GM12864 (cell line): ENCODE data around the gene ADAM10.

Experiments
- DNase-seq: peaks from one replicate; pipeline ENCODE4 v3.0.0-alpha.2; 2011; ENCODE audit warnings: low read depth
- H3K4me3 ChIP-seq: 2 replicates; pipeline ENCODE4 v1.5.1; 2011; ENCODE audit warnings: mild to moderate bottlenecking, low read depth, low read length, control low read depth
- CTCF ChIP-seq: IDR thresholded peaks from 2 replicates; pipeline ENCODE4 v1.5.1; 2011; ENCODE audit warnings: low read depth, mild to moderate bottlenecking, moderate library complexity, low read length, control low read depth, inconsistent platforms; ENCODE audit errors: missing control alignments

Gene ADAM10

DNA sequence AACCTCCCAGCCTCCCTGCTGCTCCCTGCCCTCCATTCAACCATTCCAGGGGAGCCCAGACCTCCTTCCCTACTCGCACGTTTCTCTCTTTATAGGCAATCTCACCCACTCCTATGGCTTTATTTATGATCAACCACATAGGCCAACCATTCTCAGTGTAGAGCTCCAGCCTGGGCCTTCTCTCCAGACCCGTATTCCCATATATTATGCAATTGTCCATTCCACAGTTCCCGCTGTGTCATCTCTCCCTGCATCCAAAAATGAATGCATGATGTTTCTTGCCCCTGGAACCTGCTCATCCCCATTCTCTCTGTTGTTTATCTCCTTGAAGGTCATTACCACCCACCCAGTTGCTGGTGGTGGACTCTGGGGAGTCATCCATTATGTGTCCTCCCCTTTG, 177.0 kb downstream of the ADAM10 start:
- TF ChIP-seq CTCF: no peak
- no peak for DNase-seq
- no peak overlapping the region for H3K4me3 ChIP-seq

DNA sequence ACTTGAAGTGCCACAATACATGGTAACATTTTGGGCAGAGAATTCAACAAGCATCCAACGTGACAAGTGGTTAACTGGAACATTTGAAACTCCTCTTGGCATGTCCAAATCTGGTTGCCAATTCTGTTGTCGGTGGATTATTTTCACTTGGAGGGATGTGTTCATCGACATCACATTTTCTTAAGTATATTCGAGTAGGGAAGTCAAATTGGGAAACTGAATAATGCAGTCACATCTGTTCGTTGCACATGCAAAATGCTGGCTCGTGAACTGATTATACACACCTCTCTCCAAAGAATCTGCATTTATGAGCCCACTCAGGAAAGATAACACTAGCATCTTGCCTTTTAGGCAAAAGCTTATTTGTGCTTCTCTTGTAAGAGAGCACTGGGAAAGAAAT, 178.0 kb downstream of the ADAM10 start:
- DNase-seq: no peak
- no peak for TF ChIP-seq CTCF
- no peak overlapping the region for H3K4me3 ChIP-seq

DNA sequence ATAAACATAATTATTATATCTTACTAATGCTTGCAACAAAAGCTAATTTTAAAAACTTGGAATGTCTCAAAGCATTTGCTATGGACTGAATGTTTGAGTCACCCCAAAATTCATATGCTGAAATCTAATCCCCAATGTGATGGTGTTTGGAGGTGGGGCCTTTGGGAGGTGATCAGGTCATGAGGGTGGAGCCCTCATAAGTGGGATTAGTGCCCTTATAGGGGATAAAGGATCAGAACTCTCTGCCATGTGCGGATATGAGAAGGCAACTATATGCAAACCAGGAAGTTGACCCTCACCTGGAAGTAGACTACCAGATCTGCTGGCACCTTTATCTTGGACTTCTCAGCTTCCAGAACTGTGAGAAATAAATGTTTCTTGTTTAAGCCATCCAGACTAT, 180.1 kb downstream of the ADAM10 start:
- no peak for DNase-seq
- H3K4me3 ChIP-seq: no peak overlapping the region
- no peak for TF ChIP-seq CTCF

DNA sequence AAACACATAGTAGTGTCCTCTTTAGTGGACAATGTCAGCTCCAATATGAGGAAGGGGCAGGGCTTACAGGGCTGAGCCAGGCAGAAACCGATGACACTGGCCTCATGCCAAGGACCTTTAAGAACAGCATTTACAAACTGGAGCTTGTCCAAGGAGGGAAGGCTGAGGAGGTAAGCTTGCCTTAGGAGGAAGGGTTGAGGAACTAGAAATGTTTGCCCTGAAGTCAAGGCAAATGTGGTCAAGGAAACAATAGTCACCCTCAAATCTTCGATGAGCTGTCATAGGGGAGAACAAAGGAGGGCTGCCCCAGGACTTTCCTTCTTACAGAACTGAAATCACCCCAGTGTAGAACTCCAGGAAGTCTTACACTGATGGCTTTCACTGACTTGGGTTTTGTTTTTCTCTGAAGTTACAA, 181.3 kb downstream of the ADAM10 start:
- no peak for DNase-seq
- no peak overlapping the region for H3K4me3 ChIP-seq
- no peak for TF ChIP-seq CTCF

DNA sequence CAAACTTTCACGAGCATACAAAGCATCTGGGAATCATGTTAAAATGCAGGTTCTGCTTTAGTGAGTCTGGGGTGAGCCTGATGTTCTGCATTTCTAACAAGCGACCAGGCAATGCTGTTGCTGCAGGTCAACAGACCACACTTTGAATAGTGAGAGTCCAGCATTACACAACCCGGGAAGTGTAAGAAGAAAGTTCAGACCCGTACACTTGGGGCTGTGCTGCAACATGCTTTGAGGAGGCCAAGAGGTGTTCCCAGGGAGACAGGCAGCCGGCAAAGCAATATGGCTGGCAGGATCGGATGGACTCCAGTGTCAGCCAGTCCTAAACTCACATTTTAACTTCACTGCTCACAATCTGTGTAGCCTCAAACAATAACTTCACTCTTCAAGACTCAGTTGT, 183.5 kb downstream of the ADAM10 start:
- no peak for TF ChIP-seq CTCF
- no peak for DNase-seq
- no peak overlapping the region for H3K4me3 ChIP-seq

GRCh38 chr15:58565619-58566018, 183.9 kb downstream of the ADAM10 start:
- TF ChIP-seq CTCF: no peak
- DNase-seq: no peak
- no peak overlapping the region for H3K4me3 ChIP-seq

DNA sequence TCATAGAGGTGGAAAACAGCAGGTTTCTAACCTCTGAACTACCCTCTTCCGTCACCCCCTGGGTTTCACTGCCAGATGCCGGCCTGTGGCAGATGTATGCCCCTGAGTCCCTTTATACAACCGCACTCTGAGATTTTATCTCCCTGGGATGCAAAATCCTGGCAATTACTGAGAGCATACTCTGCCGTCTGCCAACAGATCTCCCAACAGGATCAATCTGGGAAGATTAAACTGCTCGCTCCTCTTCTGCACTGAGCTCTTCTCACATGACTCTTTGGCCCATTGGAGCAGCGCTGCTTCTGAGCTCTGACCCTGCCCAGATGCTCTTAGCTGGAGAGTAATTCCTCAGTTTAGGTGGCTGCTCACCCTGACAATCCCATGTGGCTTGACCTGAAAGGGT, 184.5 kb downstream of the ADAM10 start:
- H3K4me3 ChIP-seq: no peak overlapping the region
- no peak for DNase-seq
- TF ChIP-seq CTCF: no peak
